ENCODE results near the gene GPR65.

The GPR65 gene

DNA sequence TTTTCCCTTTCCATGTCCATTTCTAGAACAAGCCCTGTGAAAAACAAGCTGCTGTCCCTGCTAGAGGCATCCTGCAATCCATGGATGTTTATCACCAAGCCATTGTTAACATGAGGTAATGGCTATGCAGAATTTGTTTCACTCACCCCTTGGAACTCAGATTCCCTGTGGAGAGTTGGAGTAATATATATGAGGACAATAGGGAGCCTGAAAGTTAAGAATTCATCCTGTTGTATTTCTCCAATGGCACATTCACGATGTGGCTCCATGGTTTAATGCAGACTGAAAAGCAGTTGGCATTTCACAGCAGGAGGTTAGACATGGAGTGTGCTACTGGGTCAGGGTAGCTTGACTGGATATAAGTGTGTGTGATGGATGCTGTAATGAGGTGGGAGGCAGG is 32.4 kb downstream of the GPR65 start:
- DNase-seq (ENCODE audit: low read depth in 2 of 2, low spot score in 1 of 2), result no peak

DNA sequence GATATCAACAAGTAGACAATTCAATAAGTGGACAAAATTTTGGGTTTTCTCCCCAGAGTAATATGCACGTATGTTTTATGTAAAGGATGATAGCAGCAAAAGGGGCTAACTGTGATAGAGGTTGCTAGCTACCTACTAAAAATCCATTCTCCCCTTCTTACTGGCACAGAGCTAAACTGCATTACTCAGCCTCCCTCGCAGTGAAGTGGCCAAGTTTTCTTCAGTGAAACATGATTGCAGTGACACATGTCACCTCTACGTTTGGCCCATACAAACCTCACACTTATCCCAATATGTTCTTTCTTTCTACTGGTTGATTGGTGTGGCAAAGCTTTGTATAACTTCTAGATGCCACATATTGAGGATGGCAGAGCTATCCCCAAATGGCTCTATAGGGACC is 34.3 kb downstream of the GPR65 start:
- DNase-seq (ENCODE audit: low read depth in 2 of 2, low spot score in 1 of 2), result no peak

DNA sequence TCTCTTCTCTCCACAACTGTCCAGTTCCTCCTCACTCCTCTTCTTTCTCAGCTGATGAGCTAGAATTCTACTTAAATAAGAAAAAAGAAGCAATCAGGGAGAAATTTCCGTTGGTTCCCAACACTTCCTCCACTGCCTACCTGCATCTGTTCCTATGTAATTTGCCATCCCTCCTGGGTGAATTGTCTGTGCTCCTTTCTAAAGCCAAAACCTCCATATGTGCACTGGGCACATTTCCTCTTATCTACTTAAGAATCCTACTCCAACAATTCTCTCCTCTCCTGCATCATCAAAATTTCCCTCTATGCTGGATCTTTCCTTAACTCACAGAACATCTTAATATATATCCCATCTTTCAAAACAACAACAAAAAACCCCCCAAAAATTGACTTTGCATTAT is 35.2 kb downstream of the GPR65 start:
- no peak for DNase-seq (ENCODE audit: low read depth in 2 of 2, low spot score in 1 of 2)

DNA sequence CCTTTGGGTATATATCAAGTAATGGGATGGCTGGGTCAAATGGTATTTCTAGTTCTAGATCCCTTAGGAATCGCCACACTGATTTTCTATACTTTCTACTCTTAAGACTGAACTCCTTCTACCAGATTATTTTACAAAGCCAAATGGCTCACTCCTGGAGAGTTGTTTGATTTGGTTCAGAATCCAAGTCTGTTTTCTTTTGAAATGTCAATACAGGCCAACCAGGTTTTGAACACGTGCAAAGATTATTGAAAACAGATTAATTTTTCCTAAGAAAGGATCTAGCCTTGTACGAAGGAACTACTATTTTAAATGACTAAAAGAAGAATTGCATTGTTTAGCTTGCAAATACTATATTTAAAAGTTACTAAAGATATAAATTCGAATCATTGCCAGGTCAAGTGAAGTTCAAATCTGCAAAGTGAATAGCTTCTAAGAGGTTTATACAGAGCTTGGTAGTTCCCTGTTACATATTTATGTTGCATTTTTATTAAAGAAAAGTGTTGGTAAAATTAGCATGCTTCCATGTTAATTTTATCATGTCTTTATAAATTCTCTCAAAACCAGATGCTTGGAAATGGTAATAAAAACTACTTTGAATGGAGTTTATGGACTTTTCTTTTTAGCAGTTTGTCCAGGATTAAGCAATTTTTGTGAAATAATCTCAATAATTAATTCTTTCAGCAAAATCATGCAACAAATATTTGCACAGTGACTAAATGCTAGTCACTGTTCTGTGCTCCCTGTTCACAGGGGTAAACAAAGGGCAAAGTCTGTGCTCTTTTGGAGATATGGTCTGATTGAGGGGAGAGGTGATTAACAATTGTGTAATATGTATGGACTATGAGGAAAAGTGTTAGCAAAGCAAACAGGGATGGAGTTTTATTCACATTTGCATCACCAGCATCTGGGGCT is 38.9 kb downstream of the GPR65 start:
- DNase-seq (ENCODE audit: low read depth in 2 of 2, low spot score in 1 of 2), result no peak

DNA sequence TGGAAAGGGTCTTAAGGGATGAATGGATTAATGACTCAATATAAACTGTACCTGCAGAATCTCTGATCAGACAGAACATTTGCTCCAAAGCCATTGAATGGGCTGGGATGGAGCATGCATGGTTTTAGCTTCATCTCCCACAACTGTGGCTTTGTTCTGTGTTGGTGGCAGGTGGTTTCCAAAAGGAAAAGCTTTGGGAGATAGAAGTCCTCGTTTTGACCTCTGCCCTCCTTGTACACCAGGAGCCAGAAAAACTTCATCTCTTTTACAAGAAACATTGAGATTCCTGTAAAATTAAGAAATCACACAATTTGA is 39.5 kb downstream of the GPR65 start:
- no peak for DNase-seq (ENCODE audit: low read depth in 2 of 2, low spot score in 1 of 2)

DNA sequence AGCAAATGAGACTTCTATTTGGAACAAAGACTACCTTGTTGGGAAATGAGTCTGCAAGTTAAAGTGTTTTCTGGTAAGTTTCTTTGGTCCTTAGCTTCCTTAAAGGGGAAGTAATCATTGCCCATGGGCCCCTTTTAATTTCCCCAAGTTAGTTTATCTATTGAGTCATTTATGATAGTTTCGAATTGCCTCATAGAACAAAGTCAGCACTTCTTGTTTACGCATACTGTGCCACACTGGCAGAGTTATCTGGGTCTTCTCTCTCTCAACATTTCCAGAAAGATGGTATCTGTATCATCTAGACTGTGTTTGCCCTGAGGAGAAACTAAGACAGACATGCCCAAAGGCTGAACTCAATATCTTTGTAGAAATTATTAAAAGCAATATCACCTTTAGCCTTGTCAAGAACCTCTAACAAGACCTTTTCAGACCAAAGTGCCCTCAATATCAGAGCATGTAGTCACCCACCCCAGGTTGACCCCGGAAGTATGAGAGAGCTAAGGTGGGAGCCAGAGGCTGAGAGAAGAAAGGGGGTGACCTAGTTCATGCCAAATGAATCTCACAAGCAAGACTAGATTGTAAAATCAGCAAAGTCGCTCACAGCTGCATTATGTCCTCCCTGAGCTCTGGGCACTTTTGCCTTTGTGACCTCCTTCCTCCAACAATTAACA is 40.0 kb downstream of the GPR65 start:
- no peak for DNase-seq (ENCODE audit: low read depth in 2 of 2, low spot score in 1 of 2)

DNA sequence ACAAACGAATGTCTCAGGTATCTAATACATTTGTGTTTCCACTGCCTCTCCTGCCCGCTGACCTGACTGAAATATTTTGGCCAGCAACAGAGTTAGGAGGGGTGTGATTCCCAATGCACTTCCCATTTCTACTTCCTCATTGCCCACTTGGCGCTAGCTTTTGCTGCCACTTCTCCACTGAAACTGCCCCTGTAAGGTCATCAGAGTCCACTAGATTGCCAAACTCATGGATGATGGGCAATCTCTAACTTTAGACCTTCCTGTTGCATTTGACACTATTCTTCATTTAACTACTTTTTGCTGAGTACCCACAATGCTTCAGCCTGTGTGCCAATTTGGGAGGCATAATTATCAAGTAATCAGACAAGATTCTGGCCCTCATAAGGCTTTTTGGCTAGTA is 40.8 kb downstream of the GPR65 start:
- DNase-seq (ENCODE audit: low read depth in 2 of 2, low spot score in 1 of 2), result no peak

DNA sequence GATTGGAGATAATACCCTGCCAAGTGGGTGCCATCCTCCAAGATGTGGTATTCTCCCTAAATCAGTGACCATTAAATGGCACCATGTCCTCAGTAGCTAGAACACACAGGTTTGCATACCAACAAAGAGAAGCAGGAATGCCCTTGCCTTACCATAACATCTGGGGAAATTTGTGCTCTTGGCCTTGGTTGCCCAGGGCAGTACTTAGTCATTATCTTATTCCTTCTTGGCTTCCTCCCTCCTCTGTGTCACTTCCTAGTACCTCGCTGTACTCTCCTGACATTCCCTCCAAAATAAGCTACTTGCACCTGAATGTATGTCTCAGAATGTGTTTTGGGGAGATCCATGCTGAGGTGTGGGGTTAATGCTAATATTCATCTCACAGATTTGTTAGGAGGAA is 43.4 kb downstream of the GPR65 start:
- DNase-seq (ENCODE audit: low read depth in 2 of 2, low spot score in 1 of 2), result no peak

DNA sequence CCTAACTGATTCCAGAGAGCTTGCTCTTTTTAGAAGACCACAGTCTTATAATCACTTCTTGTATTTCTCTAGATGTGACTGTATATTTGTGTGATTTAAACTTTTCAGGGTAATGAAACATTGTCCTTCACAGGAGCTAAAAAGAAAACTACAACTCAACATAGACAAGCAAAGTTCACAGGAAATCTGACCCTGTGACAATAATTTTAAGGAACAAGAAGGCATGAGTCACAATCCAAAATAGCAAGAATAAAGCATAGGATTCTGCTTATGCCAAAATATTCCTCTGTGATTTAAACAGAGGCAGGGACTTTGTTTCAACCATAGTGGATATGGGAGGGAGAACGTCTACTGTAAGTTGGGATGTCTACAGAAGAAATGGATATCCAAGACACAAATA is 44.3 kb downstream of the GPR65 start:
- DNase-seq (ENCODE audit: low read depth in 2 of 2, low spot score in 1 of 2), result no peak

DNA sequence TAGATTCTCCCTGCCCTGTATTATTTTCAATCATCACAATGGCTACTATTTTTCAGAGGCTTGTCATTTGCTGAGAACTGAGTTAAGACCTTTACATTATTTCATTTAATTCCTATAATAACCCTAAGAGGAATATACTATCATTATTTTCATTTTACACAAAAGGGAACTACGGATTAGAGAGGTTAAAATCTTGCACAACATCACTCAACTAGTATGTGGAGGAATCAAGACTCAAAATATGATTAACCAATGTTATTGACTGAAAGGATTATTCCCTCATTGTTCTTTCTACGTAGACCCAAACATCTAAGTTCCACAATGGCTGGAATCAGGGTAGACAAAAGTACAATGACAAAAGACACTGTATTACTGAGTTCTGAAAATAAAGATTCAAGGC is 45.0 kb downstream of the GPR65 start:
- no peak for DNase-seq (ENCODE audit: low read depth in 2 of 2, low spot score in 1 of 2)

DNA sequence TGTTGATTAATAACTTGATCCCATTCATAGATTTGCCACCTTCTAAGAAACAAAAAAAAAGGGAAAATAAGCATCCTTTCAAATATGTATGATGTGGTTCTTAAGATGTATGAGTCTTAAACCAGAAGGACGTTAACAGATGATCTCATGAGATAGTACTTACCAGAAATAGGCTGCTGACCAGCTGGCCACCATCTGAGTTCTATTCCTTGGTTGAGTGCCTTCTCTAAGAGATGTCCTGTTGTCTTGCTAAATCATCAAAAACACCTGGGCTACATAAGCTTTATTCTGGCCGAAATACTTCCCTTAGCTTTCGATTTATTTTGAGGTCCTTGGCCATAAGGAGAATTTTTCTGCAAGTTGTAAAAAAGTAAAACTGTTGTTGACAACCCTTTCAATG is 55.6 kb downstream of the GPR65 start:
- DNase-seq (ENCODE audit: low read depth in 2 of 2, low spot score in 1 of 2), result no peak

DNA sequence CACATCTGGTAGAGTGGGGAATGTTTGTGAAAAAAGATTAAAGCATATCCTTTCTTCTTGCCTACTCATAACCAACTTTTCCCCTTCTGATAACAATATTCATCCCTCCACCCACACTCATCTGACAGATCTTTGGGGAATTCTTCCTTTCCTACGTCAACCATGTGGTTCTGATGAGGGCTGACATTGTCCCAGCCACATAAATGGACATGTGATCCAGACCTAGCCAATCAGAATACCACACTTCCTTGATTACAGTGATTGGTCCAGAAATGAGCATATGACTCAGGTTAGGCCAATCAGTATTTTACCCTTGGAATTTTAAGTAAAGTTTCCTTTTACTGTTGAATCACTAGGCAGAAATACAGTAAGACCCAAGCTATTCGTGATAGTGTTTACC is 58.9 kb downstream of the GPR65 start:
- no peak for DNase-seq (ENCODE audit: low read depth in 2 of 2, low spot score in 1 of 2)

Measured in stimulated activated CD8-positive, alpha-beta memory T cell treated with anti-CD3 and anti-CD28 coated beads, Interleukin-4, amount 100 ng/mL, for 1 hour (primary cell).